Stimulated activated CD4-positive, alpha-beta T cell treated with anti-CD3 and anti-CD28 coated beads, TNF-alpha, amount 100 ng/mL, for 24 hours (primary cell): ENCODE data around the gene STAT5B.

Source experiments
- DNase-seq, 3 experiments: peaks; one replicate each; pipeline ENCODE4 v3.0.0-alpha.2; 2020; ENCODE audit warnings: low read depth in 3 of 3

Gene STAT5B

DNA sequence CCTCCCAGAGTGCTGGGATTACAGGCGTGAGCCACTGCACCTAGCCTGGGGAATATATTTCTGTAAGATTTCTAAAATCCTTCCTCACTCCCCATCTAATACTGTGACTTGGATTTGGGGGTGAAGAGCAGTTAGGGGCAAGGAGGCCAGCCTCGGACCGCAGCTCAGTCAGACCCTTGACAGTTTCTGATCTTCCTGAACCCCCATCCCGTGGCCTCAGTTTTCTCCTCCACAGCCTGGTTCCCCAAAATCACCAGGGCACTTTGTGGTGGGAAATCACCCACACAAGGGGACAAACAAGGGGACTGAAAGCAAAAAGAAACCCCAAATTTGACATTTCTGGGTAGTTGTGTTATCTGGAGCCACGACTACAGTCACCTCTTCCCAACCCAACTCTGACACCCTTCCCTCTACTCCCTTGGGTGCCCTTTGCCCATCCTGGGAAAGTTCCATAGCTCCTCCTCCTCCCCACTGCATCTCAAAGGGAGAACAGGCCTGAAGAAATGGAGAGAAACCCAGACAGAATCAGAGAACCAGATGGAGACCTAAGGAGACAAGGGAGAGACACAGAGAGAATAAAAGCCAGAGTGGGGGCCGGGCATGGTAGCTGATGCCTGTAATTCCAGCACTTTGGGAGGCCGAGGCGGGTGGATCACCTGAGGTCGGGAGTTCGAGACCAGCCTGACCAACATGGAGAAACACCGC is 9.3 kb upstream of the STAT5B start:
- DNase-seq = no peak

DNA sequence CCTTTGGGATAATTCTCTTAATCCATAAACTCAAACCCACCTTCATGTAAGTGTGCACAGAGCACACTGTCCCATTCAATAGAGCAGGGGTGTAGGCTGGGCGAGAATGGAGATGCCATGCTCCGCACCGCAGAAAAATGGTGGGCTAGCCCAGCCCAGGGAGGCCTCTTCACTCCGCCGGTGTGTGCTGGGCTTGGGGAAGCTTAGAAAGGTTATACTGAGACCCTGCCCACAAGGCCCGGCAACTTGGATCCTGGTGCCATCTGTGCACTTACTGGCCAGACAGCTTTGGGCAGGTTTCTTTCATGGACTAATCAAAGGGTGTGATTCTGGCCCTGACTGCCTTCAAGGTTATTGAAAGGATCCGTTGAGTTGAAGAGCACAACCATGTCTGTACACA is 8.4 kb upstream of the STAT5B start:
- no peak for DNase-seq

DNA sequence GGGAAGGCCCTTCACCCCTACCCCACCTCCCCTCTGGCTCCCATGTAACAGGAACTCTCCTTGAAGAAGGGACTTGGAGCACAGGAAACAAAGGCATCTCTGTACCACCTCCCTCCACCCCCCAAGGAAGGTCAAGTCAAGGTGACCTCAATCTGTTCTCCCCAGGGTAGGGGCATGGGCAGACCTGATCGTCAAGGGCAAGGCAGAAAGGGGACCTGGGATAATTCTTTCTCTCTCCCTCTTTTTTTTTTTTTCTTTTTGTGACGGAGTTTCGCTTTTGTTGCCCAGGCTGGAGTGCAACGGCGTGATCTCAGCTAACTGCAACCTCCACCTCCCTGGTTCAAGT is 7.8 kb upstream of the STAT5B start:
- DNase-seq = no peak

DNA sequence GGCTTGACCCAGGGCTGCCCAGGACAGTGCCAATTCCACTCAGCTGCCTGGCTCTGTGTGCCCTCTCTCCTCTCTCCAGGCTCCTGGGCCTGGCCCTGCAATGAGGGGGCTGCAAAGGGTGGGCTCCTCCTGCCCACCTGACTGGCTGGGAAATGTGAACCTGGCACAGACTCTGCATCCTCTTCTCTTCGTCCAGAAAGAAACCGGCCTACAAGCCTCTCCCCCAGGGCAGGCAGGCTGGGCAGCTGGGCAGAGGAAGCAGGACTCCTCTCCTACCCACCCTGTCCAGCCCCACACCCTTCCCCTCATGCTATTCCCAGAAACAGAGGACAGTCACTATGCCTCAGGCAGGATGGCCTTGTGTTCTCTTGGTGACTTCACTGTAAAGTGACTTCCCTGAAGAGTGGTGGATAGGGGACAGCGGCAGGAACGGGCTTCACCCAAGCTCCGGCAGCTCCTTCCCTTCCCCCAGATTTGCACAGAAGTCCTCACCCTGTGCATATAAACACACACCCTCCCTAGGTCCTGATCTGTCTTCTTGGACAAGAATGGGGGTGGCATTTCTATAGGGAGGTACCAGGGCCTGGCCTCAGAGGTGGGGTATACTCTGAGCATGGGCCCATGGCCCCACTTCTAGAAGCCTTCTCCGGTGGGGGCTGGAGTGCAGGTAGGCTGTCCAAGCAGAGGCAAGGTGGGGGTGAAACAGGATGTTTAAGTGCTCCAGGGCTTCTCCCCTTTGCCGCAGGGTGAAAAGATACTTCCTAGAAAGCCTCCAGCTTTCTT is 7.2 kb upstream of the STAT5B start:
- DNase-seq = no peak

DNA sequence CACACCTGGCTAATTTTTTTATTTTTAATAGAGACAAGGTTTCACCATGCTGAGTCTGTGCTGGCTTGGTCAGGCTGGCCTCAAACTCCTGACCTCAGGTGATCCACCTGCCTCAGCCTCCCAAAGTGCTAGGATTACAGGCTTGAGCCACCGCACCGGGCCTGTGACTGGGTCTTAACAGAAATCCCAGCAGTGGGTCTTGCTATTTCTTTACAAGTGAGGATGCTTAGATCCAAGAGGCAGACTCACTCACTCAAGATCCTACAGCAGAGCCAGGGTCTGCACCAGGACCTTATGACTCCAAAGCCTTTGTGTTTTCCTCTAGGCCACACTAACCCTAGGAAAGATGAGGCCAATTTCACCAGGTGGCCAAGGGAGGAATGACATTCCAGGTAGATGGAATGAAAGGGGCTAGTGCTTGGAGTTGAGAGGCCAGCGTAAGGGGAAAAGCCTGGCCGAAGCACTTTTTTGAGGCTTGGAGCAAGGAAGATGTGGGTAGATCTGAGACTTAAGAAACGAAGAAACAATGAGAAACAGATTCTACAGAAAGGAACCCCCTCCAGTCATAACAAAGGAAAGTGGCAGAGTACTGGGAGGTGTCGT is 6.4 kb upstream of the STAT5B start:
- no peak for DNase-seq

DNA sequence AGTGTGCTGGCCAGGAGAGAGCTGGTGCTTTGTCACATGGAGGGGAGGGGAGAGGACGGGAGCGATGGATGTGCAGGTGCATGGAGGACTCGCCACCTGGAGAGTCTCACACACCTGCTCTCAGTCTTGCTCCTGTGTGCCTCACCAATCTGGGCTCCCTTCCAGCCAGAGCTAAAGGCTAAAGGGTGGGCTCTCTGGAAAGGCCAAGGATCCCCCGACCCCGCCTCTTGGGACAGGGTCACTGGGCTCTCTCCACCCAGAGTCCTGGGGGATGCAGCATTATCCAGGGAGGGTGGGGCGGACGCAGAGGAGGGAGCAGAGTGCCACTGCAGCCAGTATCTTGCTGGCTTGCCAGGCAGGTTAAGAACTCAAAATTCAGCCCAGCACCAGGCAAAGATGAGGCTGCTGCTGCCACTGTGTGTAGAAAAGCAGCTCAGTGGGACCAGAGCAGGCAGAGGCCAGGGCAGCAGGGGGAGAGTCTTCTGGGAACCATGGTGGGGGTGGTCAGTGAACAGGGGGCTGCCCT is 5.4 kb upstream of the STAT5B start:
- no peak for DNase-seq

DNA sequence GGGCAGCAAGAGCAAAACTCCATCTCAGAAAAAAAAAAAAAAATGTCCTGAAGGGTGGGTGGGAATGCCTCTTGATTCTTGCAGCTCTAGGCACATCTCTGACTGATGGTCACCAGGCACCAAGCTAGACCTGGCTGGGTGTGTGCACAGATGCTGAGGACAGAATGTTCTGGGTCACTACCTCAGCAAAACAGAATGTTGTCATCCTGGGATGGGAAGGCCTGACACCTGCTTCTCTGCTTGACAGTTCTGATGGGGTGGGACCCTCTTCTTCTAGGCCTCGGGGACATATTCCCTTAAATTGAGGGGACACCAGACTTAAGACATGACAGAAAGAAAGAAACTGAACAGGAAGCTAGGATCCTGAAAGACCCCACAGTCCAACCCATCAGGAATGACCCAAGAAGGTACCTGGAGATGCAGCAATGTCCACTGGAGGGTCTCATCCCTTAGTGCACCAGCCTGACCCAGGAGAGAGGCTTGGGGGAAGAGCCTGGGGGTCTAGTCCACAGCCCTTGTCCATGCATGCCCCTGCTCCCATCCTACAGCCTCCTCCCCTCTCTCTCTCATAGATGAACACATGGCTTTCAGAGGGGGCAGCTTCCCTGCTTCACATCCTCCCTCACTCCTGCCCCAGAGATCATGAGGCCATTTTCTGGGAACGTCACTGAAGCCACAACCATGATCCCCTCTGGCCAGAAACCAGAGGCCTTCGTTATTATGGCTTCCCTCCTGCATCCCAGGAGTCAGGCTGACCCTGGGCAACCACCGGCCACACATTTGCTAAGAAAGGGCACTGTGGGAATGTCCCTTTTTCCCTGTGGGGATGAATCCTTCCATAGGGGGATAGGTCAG is 3.8 kb upstream of the STAT5B start:
- no peak for DNase-seq

DNA sequence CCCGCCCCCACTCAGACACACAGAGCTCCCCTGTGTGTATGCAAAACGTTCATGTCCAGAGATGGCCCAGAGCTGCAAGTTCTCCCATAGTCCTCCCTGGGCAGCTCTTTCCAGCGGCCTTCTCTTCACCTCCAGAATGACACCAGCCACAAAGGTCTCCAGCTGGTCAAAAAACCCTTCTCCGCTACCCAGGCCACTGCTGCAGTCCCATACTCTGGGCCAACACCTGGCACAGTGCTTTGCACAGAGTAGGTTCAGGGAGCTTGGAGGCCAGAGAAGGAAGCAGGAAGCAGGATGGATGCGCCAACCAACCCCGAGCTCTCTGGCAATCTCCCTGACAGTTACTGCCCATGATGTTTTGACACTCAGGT is 1.1 kb upstream of the STAT5B start:
- no peak for DNase-seq

DNA sequence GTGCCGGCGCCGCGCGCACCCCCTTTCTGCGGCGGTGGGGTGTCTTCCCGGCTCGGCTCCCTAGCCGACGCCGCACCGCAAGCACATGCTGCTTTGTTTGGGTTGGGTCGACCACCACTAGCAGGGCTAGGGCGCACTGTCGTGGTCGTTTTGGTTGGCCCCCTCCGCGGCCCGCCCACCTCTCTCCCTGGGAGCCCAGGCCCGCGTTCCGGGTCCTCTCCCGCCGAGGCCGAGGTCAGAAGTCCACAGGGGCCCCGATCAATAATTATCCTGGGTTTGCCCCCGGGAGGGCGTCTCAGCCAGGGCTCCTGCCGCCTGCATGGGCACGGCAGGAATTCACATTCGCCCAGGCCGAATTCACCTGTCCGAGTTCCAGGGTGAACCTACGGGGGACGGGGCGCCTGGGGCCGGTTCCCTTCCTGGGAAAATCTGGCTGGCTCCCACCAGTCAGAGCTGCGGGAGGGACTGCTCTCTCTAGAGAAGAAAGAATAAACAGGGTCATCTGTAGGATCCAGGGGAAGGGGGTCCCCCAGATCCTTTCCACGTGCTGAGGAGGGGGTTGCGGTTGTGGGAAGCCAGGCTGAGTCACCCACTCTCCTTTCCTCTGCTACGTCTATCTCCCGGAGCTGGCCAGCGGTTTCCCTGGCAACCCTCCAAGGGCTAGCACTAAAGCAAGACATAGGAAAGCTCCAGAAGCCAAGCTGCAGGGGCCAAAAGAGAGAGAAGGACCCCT is 584 bp upstream of the STAT5B start:
- peak in 1 of 3 experiments; percentile 28 for DNase-seq

DNA sequence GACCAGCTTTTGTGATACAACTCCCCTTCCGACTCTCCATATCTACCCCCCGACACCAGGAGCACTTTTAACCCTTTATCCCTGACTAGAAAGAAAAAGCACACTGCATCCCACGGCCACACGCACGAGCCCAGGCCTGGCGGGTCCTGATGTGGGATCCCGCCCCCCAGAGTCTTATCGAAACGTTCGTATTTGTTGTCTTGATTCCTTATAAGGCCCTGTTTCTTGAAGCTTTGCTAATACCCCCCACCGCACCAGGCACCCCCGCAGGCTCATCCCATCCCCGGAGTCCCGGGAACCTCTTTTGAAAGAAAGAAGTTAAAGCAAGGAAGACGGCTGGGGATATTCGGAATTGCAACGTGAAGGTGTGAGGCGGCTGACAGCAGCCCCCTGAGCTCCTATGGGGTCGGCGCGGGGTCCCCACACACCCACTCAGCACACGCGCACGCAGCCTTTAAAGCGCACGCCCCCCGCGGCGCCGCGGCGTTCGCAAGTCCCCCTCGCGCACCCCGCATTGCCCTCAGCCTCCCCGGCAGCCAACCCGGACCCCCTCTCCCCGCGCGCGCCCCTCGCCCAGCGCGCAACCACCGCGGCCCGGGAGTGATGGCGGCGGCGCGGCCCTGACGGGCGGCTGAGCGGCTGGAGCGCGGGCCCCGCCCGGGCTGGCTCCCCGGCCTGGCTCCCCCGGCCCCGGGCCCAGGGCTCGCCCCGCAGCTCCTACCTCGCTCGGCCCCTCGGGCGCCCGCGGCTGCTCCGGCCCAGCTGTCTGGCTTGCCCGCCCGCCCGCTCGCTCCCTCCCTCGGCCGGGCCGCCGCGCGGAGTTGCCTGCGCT is 448 bp downstream of the STAT5B start:
- DNase-seq = peak in 2 of 3 experiments; percentile 28 to 39

DNA sequence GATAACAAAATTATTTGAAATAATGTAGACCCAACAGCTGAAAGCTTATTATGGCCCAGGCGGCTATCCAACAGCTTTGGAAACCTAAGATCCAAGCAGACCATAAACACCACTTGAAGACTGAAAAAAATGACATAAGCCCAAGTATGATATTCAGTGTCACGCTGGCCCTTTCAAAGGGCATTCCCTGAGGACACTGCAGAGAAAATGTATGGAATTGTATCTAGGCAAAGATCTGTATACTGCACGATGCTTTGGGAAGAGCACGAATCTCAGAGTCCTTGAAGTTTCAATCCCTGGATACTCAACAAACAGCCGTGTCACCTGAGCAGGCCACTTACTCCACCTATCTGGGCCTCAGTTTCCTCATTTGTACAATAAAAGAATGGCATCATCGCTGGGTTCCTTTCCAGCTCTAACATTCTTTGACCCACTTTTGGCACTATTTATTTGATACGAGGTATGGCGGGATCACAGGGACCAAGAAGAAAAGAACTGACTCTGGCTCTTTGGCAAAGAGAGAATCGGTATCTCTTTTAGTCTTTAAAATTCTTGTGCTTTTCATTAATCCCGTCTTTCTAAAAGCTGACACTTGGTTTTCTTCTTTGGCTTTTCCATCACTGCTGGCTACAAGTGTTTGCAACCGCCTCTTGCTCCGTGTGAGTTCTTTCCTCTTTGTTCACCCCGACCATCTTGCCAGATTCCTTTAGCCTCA is 1.2 kb downstream of the STAT5B start:
- DNase-seq = no peak

DNA sequence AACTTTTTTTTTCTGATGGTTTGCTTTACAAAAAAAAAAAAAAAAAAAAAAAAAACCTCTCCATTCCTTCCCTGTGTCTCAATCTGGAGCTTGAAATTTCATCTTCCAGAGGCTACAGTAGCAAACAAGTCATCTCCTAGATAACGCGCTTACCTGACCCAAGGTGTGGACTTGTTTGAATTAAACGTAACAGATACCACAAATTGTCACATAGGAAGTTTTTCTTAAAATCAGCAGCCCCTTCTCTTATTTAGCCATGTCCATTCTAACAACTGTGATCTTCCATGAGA is 2.0 kb downstream of the STAT5B start:
- DNase-seq = no peak

DNA sequence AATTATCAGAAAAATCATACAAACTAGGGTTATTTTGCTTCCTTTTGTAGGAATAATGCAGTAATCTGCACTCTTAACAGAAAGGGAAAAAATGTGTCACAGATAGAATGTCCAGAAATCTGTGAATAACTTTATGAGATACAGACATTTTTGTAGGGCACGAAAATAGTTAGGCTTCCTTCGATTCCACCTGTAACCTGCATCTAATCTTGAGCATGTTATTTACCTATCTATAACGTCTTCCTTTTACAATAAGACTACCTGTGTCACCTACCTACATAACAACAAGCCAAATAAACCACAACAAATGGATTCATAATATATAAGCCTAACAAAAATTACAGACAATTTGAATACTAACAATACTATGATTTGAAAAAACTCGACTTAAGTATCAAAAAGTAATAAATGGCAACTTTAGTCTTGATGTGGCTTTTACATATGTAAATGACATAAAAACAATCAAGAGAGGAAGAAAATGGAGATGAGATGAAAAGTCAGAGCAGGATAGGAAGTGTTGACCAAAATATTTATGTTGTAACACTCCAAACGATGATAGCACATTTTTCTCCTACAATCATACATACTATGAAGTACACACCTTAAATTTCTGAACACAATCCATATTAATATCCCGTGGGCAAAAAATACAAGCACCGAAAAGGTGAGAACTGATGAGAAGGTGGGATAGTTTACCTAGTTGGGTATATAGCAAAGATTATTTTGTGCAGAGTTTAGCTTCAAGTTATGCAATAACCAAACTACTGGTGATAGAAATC is 2.5 kb downstream of the STAT5B start:
- DNase-seq = no peak

DNA sequence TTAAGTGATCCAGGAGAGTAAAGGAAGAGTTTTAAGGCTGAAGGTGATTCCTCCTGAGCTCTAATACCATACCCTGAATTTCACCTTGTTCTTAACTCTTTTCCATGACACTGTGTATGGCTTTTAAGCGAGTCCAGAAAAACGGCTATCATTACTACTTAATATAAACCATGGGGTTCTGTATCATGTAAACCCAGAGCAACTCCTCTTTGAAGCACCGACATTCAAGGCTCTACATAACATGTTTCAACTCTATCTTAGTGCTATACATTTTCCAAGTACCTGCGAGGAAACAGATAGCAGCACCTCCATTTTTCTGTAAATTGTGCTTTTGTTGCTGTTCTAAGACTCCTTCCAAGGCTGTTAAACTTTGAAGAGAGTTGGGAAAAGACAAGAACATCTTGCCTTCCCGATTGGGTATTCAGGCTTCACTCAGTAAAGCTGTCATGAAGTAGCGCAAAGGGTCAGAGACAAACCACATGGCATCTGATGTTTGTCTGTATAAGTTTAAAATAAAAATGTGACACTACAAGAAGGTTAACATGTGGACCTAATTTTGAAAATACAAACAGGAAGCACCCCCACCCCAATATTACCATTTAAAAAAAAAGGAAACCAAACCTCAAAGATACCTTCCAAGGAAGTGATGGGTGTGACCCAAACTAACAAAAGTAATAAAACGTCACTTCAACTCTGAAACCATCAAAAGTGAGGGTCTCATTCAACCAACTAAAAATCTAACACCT is 3.9 kb downstream of the STAT5B start:
- no peak for DNase-seq

DNA sequence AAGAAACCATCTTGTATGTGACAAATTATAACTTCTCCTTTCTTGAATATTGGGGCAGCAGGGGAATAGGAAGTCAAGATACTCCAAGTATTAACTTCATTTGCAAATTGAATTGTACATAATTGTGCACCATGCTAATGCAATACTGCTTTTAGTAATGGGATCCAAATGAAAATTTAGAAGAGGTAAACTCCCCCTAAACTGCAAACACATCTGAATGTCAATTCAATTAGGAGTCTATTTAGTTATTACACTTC is 4.5 kb downstream of the STAT5B start:
- no peak for DNase-seq

DNA sequence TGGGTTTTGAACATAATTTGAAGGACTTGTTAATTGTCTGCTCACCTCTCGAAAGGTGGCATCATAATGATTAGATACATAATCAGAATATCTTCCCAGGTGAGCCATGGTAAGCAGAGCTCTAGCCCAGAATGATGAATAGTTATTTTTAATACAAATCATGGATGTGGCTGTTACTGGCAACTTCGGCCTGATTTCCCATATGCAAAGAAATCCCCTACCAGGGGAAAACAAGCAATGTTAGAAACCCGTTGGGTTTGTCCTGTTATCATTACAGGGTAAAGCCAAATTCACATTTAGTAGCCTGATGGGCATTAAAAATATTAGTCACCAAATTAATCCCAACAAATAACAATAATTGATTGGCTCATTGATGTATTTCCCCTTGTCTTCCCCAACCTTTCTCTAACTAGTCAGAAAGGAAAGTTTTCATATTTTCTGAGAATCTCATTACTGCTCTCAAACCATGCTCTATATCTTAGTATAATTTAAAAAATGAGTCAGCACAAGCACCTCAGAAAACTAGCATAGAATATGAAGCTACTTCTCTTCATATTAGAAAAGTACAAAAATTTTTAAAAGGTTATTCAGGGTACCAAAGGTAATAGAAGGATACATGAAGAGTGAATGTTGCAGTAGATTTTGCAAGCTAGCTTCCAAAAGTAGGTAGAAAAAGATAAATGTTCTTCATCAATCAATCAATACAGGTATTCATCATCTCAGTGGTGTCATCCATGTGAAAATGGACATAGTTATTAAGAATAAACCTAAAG is 5.0 kb downstream of the STAT5B start:
- DNase-seq = no peak

DNA sequence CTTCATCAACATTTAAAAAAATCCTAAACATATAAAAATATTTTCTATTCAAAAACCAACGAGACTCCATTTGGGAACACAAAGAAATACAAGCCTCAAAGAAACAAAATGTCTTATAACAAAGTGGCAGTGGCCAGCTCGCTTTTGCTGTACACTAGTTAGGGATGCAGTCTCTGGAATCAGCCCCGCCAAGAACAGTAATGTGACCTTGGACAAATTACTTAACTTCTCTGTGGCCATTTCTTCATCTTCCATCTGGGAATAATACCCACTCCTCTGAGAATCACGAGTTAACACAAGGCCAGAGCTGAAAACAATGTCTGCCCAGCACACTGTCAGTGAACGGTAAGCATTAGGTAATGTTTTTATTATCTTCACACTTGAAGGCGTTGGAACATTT is 5.6 kb downstream of the STAT5B start:
- no peak for DNase-seq

DNA sequence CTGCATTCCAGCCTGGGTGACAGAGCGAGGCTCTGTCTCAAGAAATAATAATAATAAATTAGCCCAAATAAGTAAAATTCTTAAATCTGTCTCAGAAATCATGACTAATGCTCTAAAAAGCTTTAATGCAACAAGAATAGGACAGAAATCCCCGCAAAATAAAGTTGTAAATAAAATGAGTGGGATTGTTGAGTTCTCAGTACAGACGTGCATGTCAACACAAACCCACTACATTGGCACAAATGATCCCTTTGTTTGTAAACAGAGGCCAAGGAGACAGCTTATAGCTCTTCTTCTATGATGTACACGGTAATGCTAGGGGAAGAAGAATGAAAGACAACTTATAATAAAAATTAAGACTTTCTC is 6.0 kb downstream of the STAT5B start:
- DNase-seq = no peak
